ENCODE data around the gene ITSN2.
"Not testable (repeated sequence)": the region's sequence is repeated elsewhere in the genome, so short reads cannot be mapped to it uniquely, and the experiment has no call there.

Gene ITSN2

DNA sequence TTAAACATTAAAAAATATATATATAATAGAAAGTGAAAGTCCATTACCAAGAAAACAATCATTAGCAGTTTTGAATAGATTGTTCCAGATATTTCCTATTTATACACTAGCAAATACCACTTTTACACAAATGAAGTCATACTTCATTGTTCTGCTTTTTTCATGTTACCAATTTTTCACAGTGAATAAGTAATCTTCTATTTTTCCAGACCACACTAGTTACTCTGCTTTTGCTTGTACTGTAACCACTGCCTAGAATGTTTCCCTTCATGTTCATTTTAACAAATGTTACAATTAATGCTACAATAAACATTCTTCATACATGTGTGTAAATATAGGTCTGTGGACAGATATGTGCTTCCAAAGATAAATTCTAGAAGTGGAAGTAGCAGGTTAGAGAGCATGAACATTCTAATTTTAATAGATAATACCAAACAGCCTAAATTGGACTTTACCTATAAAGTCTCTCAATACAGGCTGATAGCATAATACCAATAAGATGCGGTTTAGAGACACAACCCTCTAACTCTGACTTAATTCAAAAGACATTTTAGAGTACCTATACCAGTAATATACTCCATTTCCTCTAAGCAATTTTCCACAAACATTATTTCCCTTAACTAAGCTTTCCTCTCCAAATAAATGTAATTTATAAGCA, 17.0 kb downstream of the ITSN2 start:
- TF ChIP-seq, protein P1, sequence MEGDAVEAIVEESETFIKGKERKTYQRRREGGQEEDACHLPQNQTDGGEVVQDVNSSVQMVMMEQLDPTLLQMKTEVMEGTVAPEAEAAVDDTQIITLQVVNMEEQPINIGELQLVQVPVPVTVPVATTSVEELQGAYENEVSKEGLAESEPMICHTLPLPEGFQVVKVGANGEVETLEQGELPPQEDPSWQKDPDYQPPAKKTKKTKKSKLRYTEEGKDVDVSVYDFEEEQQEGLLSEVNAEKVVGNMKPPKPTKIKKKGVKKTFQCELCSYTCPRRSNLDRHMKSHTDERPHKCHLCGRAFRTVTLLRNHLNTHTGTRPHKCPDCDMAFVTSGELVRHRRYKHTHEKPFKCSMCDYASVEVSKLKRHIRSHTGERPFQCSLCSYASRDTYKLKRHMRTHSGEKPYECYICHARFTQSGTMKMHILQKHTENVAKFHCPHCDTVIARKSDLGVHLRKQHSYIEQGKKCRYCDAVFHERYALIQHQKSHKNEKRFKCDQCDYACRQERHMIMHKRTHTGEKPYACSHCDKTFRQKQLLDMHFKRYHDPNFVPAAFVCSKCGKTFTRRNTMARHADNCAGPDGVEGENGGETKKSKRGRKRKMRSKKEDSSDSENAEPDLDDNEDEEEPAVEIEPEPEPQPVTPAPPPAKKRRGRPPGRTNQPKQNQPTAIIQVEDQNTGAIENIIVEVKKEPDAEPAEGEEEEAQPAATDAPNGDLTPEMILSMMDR (IDR thresholded peaks at IDR 0.05; ENCODE audit: low read depth, low read length): no peak
- no peak overlapping the region for H3K4me3 ChIP-seq (ENCODE audit: low read depth, low read length)

DNA sequence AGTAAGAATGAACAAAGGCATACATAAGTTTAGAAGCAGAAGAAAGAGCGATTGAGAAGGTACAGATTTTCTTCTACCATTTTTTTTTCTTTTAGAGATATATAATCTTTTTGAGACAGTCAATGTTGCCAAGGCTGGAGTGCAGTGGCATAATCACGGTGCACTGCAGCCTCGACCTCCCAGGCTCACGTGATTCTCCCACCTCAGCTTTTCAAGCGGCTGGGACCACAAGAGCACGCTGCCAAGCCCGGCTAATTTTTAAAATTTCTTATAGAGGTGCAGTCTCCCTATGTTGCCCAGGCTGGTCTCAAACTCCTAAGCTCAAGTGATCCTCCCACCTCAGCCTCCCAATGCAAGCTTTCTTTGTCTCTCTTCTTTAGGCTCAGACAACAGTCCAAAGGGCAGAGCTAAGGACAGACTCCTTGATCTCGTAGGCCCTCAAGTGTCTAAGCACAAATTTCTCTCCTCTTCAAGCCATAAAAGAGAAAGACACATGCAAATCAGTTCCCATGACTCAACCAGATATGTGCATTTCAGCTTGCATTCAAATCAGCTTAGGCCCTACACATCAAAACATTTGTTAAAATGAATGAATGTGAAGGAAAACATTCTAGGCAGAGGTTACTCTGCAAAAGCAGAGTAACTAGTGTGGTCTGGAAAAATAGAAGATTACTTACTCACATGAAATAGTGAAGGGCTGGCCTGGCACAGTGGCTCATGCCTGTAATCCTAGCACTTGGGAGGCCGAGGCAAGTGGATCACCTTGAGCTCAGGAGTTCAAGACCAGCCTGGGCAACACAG, 18.0 kb downstream of the ITSN2 start:
- TF ChIP-seq, protein P1 (IDR thresholded peaks at IDR 0.05; ENCODE audit: low read depth, low read length): no peak
- no peak overlapping the region for H3K4me3 ChIP-seq (ENCODE audit: low read depth, low read length)

DNA sequence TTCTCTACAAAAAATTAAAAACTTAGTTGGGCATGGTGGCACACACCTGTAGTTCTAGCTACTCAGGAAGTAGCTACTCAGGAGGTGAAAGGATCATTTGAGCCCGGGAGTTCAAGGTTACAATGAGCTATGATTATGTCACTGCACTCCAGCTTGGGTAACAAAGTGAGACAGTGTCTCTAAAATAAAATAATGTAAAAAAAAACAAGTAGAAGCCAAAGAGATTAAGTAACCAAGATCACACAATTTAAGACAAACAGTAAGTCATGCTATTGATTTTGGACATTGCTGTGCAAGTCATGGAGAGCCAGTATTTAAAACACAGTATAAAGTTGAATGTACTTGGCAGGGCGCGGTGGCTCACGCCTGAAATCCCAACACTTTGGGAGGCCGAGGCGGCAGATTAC, 20.5 kb downstream of the ITSN2 start:
- H3K4me3 ChIP-seq (ENCODE audit: low read depth, low read length): no peak overlapping the region
- TF ChIP-seq, protein P1 (IDR thresholded peaks at IDR 0.05; ENCODE audit: low read depth, low read length): no peak

DNA sequence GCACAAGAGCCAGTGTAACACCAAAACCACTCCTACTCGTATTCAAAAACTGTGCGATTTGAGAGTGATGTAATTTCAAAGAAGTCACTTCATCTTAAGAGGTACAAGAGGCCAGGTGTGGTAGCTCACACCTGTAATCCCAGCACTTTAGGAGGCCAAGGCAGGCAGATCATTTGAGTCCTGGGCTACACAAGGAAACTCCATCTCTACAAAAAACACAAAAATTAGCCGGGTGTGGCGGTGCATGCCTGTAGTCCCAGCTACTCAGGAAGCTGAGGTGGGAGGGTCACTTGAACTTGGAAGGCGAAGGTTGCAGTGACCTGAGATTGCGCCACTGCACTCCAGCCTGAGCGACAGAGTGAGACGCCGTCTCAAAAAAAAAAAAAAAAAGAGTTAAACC, 21.2 kb downstream of the ITSN2 start:
- H3K4me3 ChIP-seq (ENCODE audit: low read depth, low read length): not testable (repeated sequence)

DNA sequence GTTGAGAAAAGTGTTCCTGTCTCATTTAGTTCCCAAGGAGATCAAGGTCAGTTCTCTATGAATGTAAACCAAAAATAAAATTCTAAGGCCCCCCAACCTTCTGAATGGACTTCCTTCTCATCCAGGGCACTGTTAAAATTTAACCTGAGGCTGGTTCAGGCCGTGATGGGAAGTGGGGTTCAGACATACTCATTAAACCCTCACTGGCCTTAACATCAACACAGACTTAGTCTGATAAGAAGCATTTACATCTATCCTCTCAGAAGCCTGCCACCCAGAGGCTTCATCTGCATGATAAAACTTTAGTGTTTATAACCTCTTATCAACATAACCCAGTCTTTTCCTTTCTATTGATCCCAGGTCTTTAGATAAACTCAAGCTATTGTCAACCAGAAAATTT, 22.4 kb downstream of the ITSN2 start:
- TF ChIP-seq, protein P1 (IDR thresholded peaks at IDR 0.05; ENCODE audit: low read depth, low read length): no peak
- no peak overlapping the region for H3K4me3 ChIP-seq (ENCODE audit: low read depth, low read length)

DNA sequence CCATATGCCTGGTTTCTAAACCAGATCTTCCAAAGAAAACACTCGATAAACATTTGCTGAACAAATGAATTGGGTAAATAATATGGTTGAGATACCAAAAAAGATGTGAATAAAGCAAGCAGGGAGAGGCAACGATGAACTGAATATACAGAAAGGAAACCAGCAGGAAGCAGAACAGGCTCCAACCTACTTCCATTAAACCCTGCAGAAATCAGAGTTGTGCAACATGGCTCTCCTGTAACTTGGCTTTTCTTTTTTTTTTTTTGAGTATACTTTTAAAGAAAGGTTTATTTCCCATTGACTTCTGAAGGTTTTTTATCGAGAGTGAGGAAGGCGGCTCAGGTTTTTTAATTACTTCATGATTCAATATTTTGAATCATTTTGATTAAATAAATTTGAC, 23.5 kb downstream of the ITSN2 start:
- no peak overlapping the region for H3K4me3 ChIP-seq (ENCODE audit: low read depth, low read length)
- TF ChIP-seq, protein P1 (IDR thresholded peaks at IDR 0.05; ENCODE audit: low read depth, low read length): no peak

DNA sequence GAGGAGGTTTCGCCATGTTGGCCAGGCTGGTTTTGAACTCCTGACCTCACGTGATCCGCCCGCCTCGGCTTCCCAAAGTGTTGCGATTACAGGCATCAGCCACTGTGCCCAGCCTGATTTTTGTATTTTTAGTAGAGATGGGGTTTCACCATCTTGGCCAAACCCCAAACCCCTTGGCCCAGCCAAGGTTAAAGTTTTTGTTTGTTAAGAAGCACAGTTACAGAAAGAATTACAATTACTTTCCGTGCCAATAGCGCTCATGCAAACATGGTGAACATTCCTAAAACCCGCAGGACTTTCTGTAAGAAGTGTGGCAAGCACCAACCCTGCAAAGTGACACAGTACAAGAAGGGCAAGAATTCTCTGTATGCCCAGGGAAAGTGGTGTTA, 26.1 kb downstream of the ITSN2 start:
- TF ChIP-seq, protein P1 (IDR thresholded peaks at IDR 0.05; ENCODE audit: low read depth, low read length): no peak
- no peak overlapping the region for H3K4me3 ChIP-seq (ENCODE audit: low read depth, low read length)
